ENCODE data around the gene C20orf202.

Gene C20orf202

DNA sequence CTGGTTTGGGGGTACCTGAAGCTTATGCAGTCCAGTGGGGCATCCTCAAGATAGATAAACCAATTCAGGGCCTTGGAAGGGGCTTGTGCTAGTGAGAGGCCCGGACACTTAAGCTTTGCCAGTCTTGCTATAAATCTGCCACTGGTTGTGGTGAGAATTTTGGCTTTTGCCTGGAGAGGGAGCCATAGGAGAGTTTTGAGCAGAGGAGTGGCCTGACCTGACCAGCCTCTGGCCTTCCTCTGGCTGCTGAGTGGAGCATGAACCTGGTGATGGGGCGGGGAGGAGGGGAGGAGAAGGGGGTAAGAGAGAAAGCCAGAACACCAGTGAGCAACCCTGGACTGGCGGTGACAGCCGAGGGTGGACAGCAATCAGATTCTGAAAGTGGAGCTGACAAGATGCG, 25.6 kb upstream of the C20orf202 start:
- H3K4me3 ChIP-seq (ENCODE audit: insufficient read depth, low read length, poor library complexity, severe bottlenecking) = no peak overlapping the region
- H3K36me3 ChIP-seq (ENCODE audit: low read length) = no peaks in the 10 kb centered on the region
- H3K79me2 ChIP-seq (ENCODE audit: insufficient read depth, low read length) = no peaks in the 10 kb centered on the region
- H3F3A ChIP-seq (ENCODE audit: insufficient read depth) = no peaks in the 10 kb centered on the region
- no peaks in the 10 kb centered on the region for H3K27me3 ChIP-seq (ENCODE audit: low read length)
- H4K20me1 ChIP-seq (ENCODE audit: low read depth, low read length) = no peaks in the 10 kb centered on the region
- no peak overlapping the region for H3K9ac ChIP-seq (ENCODE audit: low read length)
- H2AFZ ChIP-seq (ENCODE audit: low read depth, low read length, severe bottlenecking) = no peak overlapping the region
- no peak for TF ChIP-seq EZH2phosphoT487 (conservative IDR thresholded peaks at IDR 0.05; ENCODE audit: low read length)
- TF ChIP-seq, protein P1, sequence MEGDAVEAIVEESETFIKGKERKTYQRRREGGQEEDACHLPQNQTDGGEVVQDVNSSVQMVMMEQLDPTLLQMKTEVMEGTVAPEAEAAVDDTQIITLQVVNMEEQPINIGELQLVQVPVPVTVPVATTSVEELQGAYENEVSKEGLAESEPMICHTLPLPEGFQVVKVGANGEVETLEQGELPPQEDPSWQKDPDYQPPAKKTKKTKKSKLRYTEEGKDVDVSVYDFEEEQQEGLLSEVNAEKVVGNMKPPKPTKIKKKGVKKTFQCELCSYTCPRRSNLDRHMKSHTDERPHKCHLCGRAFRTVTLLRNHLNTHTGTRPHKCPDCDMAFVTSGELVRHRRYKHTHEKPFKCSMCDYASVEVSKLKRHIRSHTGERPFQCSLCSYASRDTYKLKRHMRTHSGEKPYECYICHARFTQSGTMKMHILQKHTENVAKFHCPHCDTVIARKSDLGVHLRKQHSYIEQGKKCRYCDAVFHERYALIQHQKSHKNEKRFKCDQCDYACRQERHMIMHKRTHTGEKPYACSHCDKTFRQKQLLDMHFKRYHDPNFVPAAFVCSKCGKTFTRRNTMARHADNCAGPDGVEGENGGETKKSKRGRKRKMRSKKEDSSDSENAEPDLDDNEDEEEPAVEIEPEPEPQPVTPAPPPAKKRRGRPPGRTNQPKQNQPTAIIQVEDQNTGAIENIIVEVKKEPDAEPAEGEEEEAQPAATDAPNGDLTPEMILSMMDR (IDR thresholded peaks at IDR 0.05; ENCODE audit: insufficient read depth, low read length, poor library complexity, severe bottlenecking) = no peak
- no peaks in the 10 kb centered on the region for H3K9me2 ChIP-seq (replicated peaks; ENCODE audit: insufficient read depth, low read length)
- H3K9me3 ChIP-seq (ENCODE audit: insufficient read depth, low read length) = no peaks in the 10 kb centered on the region
- H3K4me2 ChIP-seq (ENCODE audit: low read depth, low read length, poor library complexity, severe bottlenecking) = no peak overlapping the region
- no peak overlapping the region for H3K27ac ChIP-seq (ENCODE audit: low read depth, low read length)

DNA sequence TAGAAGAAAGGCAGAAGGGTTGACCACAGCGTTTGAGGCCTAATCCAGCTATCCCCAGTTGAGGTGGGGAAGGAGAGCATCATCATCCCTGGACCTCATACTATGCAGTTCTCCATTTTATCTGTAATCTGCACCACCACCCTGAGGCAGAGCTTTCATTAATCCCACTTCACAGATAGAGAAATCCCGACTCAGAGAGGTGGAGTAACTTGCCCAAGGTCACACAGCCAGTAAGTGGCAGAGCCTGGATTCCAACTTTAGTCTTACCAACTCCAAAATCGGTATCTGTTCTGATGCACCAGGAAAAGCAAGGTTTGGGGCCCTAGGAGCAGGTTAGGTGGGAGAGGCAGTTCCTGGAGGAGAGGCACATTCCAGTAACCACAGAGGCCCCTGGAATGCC, 25.2 kb upstream of the C20orf202 start:
- Histone ChIP-seq H3K9me2 (replicated peaks; ENCODE audit: insufficient read depth, low read length) (no peaks in the 10 kb centered on the region), H3K4me2 (ENCODE audit: low read depth, low read length, poor library complexity, severe bottlenecking) (no peak overlapping the region), H3K36me3 (ENCODE audit: low read length) (no peaks in the 10 kb centered on the region), H3K27me3 (ENCODE audit: low read length) (no peaks in the 10 kb centered on the region), H3K9ac (ENCODE audit: low read length) (no peak overlapping the region), H3K79me2 (ENCODE audit: insufficient read depth, low read length) (no peaks in the 10 kb centered on the region), H4K20me1 (ENCODE audit: low read depth, low read length) (no peaks in the 10 kb centered on the region), H3K27ac (ENCODE audit: low read depth, low read length) (no peak overlapping the region), H3K9me3 (ENCODE audit: insufficient read depth, low read length) (no peaks in the 10 kb centered on the region), H2AFZ (ENCODE audit: low read depth, low read length, severe bottlenecking) (no peak overlapping the region), H3F3A (ENCODE audit: insufficient read depth) (no peaks in the 10 kb centered on the region), H3K4me3 (ENCODE audit: insufficient read depth, low read length, poor library complexity, severe bottlenecking) (no peak overlapping the region)
- no peak for TF ChIP-seq EZH2phosphoT487 (conservative IDR thresholded peaks at IDR 0.05; ENCODE audit: low read length)
- TF ChIP-seq, protein P1 (IDR thresholded peaks at IDR 0.05; ENCODE audit: insufficient read depth, low read length, poor library complexity, severe bottlenecking) = no peak

DNA sequence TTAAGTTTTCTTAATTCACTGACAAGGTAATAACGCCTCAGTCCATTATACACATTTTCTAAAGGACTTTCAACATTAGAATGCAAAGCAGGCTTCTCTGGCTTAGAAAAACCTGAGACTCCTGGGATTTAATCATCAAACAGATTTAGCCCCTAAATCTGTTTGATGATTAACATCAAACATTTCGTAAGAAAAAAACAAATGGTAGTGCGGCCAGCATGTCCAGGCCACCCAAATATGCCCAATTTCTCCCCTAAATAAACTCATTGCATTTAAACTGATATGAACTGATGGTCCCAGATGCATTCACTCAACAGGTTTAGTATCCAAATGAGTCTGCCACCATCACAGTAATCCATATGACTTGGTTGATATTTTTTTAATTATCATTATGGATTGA, 24.6 kb upstream of the C20orf202 start:
- H3K36me3 ChIP-seq (ENCODE audit: low read length) = no peaks in the 10 kb centered on the region

More for the DNA sequence above, 24.6 kb upstream of the C20orf202 start:
- Histone ChIP-seq H3K27me3 (ENCODE audit: low read length) (no peaks in the 10 kb centered on the region), H3K27ac (ENCODE audit: low read depth, low read length) (no peak overlapping the region), H3K9me2 (replicated peaks; ENCODE audit: insufficient read depth, low read length) (no peaks in the 10 kb centered on the region), H4K20me1 (ENCODE audit: low read depth, low read length) (no peaks in the 10 kb centered on the region), H3K9me3 (ENCODE audit: insufficient read depth, low read length) (no peaks in the 10 kb centered on the region), H3K9ac (ENCODE audit: low read length) (no peak overlapping the region), H3K79me2 (ENCODE audit: insufficient read depth, low read length) (no peaks in the 10 kb centered on the region), H3K4me3 (ENCODE audit: insufficient read depth, low read length, poor library complexity, severe bottlenecking) (no peak overlapping the region), H3F3A (ENCODE audit: insufficient read depth) (no peaks in the 10 kb centered on the region), H2AFZ (ENCODE audit: low read depth, low read length, severe bottlenecking) (no peak overlapping the region), H3K4me2 (ENCODE audit: low read depth, low read length, poor library complexity, severe bottlenecking) (no peak overlapping the region)
- no peak for TF ChIP-seq EZH2phosphoT487 (conservative IDR thresholded peaks at IDR 0.05; ENCODE audit: low read length)
- TF ChIP-seq, protein P1 (IDR thresholded peaks at IDR 0.05; ENCODE audit: insufficient read depth, low read length, poor library complexity, severe bottlenecking) = no peak
